Ishikawa (cell line): ENCODE results near the gene HASPIN.

ENCODE experiments used
- CEBPB ChIP-seq: IDR thresholded peaks from 2 replicates; pipeline ENCODE4 v1.6.1; 2012
- CREB1 ChIP-seq: IDR thresholded peaks from 2 replicates; pipeline ENCODE4 v1.6.1; 2012; ENCODE audit warnings: low read depth
- EP300 ChIP-seq: IDR thresholded peaks from 2 replicates; pipeline ENCODE4 v1.6.1; 2012; ENCODE audit warnings: borderline replicate concordance
- FOXM1 ChIP-seq: IDR thresholded peaks from 2 replicates; pipeline ENCODE4 v1.6.1; 2012; ENCODE audit warnings: low read depth, borderline replicate concordance
- RAD21 ChIP-seq: IDR thresholded peaks from 2 replicates; pipeline ENCODE4 v1.6.1; 2012; ENCODE audit warnings: low read depth
- TAF1 ChIP-seq: IDR thresholded peaks from 2 replicates; pipeline ENCODE4 v1.6.1; 2012; ENCODE audit warnings: low read depth, mild to moderate bottlenecking
- TCF12 ChIP-seq: IDR thresholded peaks from 2 replicates; pipeline ENCODE4 v1.6.1; 2012; ENCODE audit warnings: low read depth
- TF ChIP-seq, protein P1 (sequence below): IDR thresholded peaks from 2 replicates; pipeline ENCODE4 v1.6.1; 2012; ENCODE audit warnings: low read depth, mild to moderate bottlenecking
- TF ChIP-seq, protein P2 (sequence below): IDR thresholded peaks from 2 replicates; pipeline ENCODE4 v1.6.1; 2012

DNA sequence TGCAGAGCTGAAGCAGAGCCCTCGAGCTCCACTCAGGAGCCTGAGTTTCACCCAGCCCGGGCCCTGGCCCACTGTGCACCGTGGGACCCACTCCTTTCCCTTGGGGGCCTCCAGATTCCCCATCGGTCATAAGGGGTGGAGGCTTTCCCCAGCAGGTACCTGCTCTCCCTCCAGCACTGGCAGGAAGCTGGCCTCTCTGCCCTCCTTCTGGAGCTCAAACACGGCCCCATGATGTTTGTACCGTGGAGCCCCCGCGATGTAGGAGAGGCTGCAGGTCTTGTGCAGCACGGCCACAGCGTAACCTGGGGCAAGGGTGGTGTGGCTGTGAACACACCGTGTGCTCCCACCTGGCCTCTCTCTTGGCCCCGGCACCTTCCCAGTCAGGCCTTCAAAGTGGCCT is 29.9 kb downstream of the HASPIN start:
- TF ChIP-seq RAD21: no peak
- no peak for TF ChIP-seq TAF1
- TF ChIP-seq EP300: no peak
- TF ChIP-seq, protein P1, sequence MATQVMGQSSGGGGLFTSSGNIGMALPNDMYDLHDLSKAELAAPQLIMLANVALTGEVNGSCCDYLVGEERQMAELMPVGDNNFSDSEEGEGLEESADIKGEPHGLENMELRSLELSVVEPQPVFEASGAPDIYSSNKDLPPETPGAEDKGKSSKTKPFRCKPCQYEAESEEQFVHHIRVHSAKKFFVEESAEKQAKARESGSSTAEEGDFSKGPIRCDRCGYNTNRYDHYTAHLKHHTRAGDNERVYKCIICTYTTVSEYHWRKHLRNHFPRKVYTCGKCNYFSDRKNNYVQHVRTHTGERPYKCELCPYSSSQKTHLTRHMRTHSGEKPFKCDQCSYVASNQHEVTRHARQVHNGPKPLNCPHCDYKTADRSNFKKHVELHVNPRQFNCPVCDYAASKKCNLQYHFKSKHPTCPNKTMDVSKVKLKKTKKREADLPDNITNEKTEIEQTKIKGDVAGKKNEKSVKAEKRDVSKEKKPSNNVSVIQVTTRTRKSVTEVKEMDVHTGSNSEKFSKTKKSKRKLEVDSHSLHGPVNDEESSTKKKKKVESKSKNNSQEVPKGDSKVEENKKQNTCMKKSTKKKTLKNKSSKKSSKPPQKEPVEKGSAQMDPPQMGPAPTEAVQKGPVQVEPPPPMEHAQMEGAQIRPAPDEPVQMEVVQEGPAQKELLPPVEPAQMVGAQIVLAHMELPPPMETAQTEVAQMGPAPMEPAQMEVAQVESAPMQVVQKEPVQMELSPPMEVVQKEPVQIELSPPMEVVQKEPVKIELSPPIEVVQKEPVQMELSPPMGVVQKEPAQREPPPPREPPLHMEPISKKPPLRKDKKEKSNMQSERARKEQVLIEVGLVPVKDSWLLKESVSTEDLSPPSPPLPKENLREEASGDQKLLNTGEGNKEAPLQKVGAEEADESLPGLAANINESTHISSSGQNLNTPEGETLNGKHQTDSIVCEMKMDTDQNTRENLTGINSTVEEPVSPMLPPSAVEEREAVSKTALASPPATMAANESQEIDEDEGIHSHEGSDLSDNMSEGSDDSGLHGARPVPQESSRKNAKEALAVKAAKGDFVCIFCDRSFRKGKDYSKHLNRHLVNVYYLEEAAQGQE: no peak
- TF ChIP-seq TCF12: no peak
- TF ChIP-seq, protein P2, sequence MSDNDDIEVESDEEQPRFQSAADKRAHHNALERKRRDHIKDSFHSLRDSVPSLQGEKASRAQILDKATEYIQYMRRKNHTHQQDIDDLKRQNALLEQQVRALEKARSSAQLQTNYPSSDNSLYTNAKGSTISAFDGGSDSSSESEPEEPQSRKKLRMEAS: no peak
- no peak for TF ChIP-seq FOXM1
- TF ChIP-seq CREB1: no peak
- TF ChIP-seq CEBPB: no peak
